HepG2 (cell line): Measurements from ENCODE around the gene ALG8. TPM values are rescaled to one million over a fixed set of nuclear protein-coding genes. Genes with fewer than 3 reads are reported as not detected.

Experiments
- ATAC-seq: fragments of 200-7000 bp; cut with Tn5 transposase; 3 replicates; pipeline ENCODE4 v1.9.1; 2020; ENCODE audit warnings: mild to moderate bottlenecking, moderate library complexity
- BruUV-seq: library from RNA; stranded (reverse); fragments of 400-500 nt; replicated peaks from 2 replicates; lab custom pipeline; 2021; lab: Mats Ljungman, UMichigan
- CTCF ChIA-PET: fragments of 300-600 bp; formaldehyde crosslinking; extraction: SDS; loops from one replicate; lab custom pipeline; 2021; ENCODE audit warnings: low total read pairs, inconsistent platforms, low intra/inter-chr PET ratio; lab: Yijun Ruan, JAX
- POLR2A ChIA-PET: fragments of 350-600 bp; sonication (Branson Sonifier 250); formaldehyde crosslinking; loops from one replicate; lab custom pipeline; 2020; ENCODE audit warnings: antibody characterized with exemption, inconsistent platforms; lab: Yijun Ruan, JAX
- DNase-seq: peaks from one replicate; pipeline ENCODE4 v3.0.0-alpha.2; 2015; ENCODE audit warnings: low spot score
- FAIRE-seq: peaks from 3 replicates; lab custom pipeline; 2011; peaks lifted over from hg19 to GRCh38; lab: Jason Lieb, UNC
- H2AFZ ChIP-seq: one replicate; pipeline ENCODE4 v1.6.1; 2011; ENCODE audit warnings: low read length, inconsistent platforms
- H3K27ac ChIP-seq: fragments of 300-600 bp; 3 replicates; pipeline ENCODE4 v1.8.0; 2011; ENCODE audit warnings: mixed run types, mild to moderate bottlenecking, mixed read lengths, low read length, inconsistent platforms; ENCODE audit not compliant: insufficient read depth; ENCODE audit errors: extremely low read length
- H3K27me3 ChIP-seq, 2 experiments: fragments of 200-600 bp in 1 of 2; 2 replicates in 1 of 2; 3 replicates in 1 of 2; pipeline versions ENCODE4 v1.6.0 to v1.8.0; 2011; ENCODE audit warnings: low read length in 2 of 2, mild to moderate bottlenecking in 2 of 2, moderate library complexity in 2 of 2, inconsistent platforms in 1 of 2; ENCODE audit not compliant: insufficient read depth in 2 of 2, control insufficient read depth in 1 of 2
- H3K36me3 ChIP-seq, 2 experiments: fragments of 200-600 bp in 1 of 2; replicated peaks in 1 of 2; 2 replicates in 1 of 2; 3 replicates in 1 of 2; pipeline versions ENCODE4 v1.5.1 to v1.8.0; 2011; ENCODE audit warnings: low read length in 2 of 2, inconsistent platforms in 1 of 2; ENCODE audit not compliant: insufficient read depth in 2 of 2, control insufficient read depth in 1 of 2
- H3K4me1 ChIP-seq: 2 replicates; pipeline ENCODE4 v1.5.1; 2012; ENCODE audit warnings: low read length, inconsistent platforms; ENCODE audit not compliant: insufficient read depth
- H3K4me2 ChIP-seq: 2 replicates; pipeline ENCODE4 v1.6.0; 2011; ENCODE audit warnings: low read depth, low read length, inconsistent platforms
- H3K4me3 ChIP-seq, 3 experiments: fragments of 200-600 bp in 1 of 3; sonication (generic), shearing (Covaris generic) in 1 of 3; replicated peaks in 1 of 3; 2 replicates each; pipeline ENCODE4 v1.5.1; 2011 to 2016; ENCODE audit warnings: low read length in 3 of 3, inconsistent platforms in 2 of 3, low read depth in 2 of 3, mild to moderate bottlenecking in 2 of 3, control low read depth in 1 of 3, mixed read lengths in 1 of 3; ENCODE audit not compliant: insufficient read depth in 1 of 3
- H3K79me2 ChIP-seq: one replicate; pipeline ENCODE4 v1.6.1; 2011; ENCODE audit warnings: low read length, inconsistent platforms; ENCODE audit not compliant: insufficient read depth
- H3K9ac ChIP-seq: 2 replicates; pipeline ENCODE4 v1.6.0; 2011; ENCODE audit warnings: mild to moderate bottlenecking, low read depth, low read length, inconsistent platforms; ENCODE audit not compliant: insufficient read depth
- H3K9me3 ChIP-seq: 2 replicates; pipeline ENCODE4 v1.5.1; 2012; ENCODE audit warnings: mild to moderate bottlenecking, low read length
- H4K20me1 ChIP-seq: 2 replicates; pipeline ENCODE4 v1.6.0; 2011; ENCODE audit warnings: inconsistent platforms, mild to moderate bottlenecking, low read length, moderate library complexity; ENCODE audit not compliant: insufficient read depth
- BRF2 ChIP-seq: sonication (generic); formaldehyde crosslinking; IDR thresholded peaks from 2 replicates; pipeline ENCODE4 v1.8.1; 2022; ENCODE audit warnings: mild to moderate bottlenecking, missing genetic modification reagents
- DR1 ChIP-seq: sonication (generic); formaldehyde crosslinking; IDR thresholded peaks from 2 replicates; pipeline ENCODE4 v1.8.0; 2021; ENCODE audit warnings: mild to moderate bottlenecking, missing genetic modification reagents, inconsistent platforms
- FOXJ3 ChIP-seq: sonication (generic); formaldehyde crosslinking; IDR thresholded peaks from 2 replicates; pipeline ENCODE4 v1.4.0; 2020; ENCODE audit warnings: missing genetic modification reagents, mild to moderate bottlenecking, borderline replicate concordance
- NFYB ChIP-seq: sonication (generic); formaldehyde crosslinking; IDR thresholded peaks from 2 replicates; pipeline ENCODE4 v1.4.0; 2020; ENCODE audit warnings: missing genetic modification reagents
- NR3C1 ChIP-seq: sonication (generic); formaldehyde crosslinking; IDR thresholded peaks from 2 replicates; pipeline ENCODE4 v1.4.0; 2020; ENCODE audit warnings: missing genetic modification reagents
- SAFB2 ChIP-seq: sonication (generic); formaldehyde crosslinking; IDR thresholded peaks from 2 replicates; pipeline ENCODE4 v1.5.1; 2020; ENCODE audit warnings: missing genetic modification reagents, low read depth, mild to moderate bottlenecking, borderline replicate concordance
- ZNF713 ChIP-seq: sonication (generic); formaldehyde crosslinking; IDR thresholded peaks from 2 replicates; pipeline ENCODE4 v1.4.0; 2020; ENCODE audit warnings: mild to moderate bottlenecking, missing genetic modification reagents
- ZNF841 ChIP-seq: sonication (generic); formaldehyde crosslinking; IDR thresholded peaks from 2 replicates; pipeline ENCODE4 v1.8.1; 2023; ENCODE audit warnings: missing genetic modification reagents, borderline replicate concordance
- WGBS: methylation state at CpG from one replicate; pipeline ENCODE4 v1.1.6; 2017; ENCODE audit warnings: low lambda C conversion rate; 5-methylcytosine and 5-hydroxymethylcytosine counted together
- in situ Hi-C: cut with HindIII; loops from 2 replicates; pipeline ENCODE4 v1.10.0; 2017; ENCODE audit warnings: low pct_unique_long_range_greater_than_20kb; ENCODE audit not compliant: extremely low pct_ligation_motif_present
- intact Hi-C: fragments of 100-400 bp; cut with micrococcal nuclease; formaldehyde crosslinking; loops from one replicate; pipeline ENCODE4 v1.10.0; 2022; ENCODE audit not compliant: unreplicated experiment
- polyA plus RNA-seq, 8 experiments: library from polyadenylated mRNA; depleted of rRNA in 3 of 8; stranded (reverse) in 7 of 8; unstranded in 1 of 8; fragments of >200 nt; fragmentation: Illumina TruSeq in 4 of 8; extraction: Trizol in 4 of 8; gene quantifications; 2 replicates each; pipeline versions ENCODE4 v1.2.1 to v1.2.3, GENCODE V29; 2011 to 2016; ENCODE audit warnings: low read depth in 4 of 8, missing spikeins in 1 of 8, mixed read lengths in 1 of 8; ENCODE audit not compliant: insufficient read depth in 1 of 8
- total RNA-seq, 5 experiments: library from RNA; depleted of rRNA; stranded (reverse); fragments of >200 nt; fragmentation: Illumina TruSeq; extraction: Trizol; gene quantifications; 2 replicates each; pipeline ENCODE4 v1.2.3, GENCODE V29; 2016; ENCODE audit warnings: low read depth in 1 of 5

ALG8 gene
- total and polyA plus RNA-seq, 2 of the 13 experiments (the other 11 are each of a cell fraction or from before 2014, with no cell fraction given), result 75.8 to 88.0 TPM

- no peak for ATAC-seq
- CTCF ChIA-PET, result no interaction called here
- no peaks in the 10 kb centered on the region for H3K27me3 ChIP-seq
- no peak overlapping the region for H2AFZ ChIP-seq
- peaks cover 40% of the 10 kb centered on the region for H3K4me1 ChIP-seq
- TF ChIP-seq SAFB2 (CRISPR knock-in tag), result no peak
- no peak for TF ChIP-seq ZNF841 (CRISPR knock-in tag)
- TF ChIP-seq FOXJ3 (CRISPR knock-in tag), result no peak
- TF ChIP-seq NFYB (CRISPR knock-in tag), result no peak
- TF ChIP-seq NR3C1, result no peak
- TF ChIP-seq DR1 (CRISPR knock-in tag), result no peak
- no peak for TF ChIP-seq ZNF713 (CRISPR knock-in tag)
- TF ChIP-seq BRF2 (CRISPR knock-in tag), result no peak
- intact Hi-C loops (no loop called here), in situ Hi-C loops (no loop called here)
- no peaks in the 10 kb centered on the region for H3K79me2 ChIP-seq
- no TSS peak for BruUV-seq
- H3K4me2 ChIP-seq, result no peak overlapping the region
- no peaks in the 10 kb centered on the region for H4K20me1 ChIP-seq
- no peak overlapping the region for H3K27ac ChIP-seq
- POLR2A ChIA-PET, result interaction anchor here (0.8 to 1.5 kb wide), 4 partner anchors 9 to 127 kb away, joined by 3 to 6 read pairs (median 3); partner anchors contain the start of gene KCTD21
- no peak overlapping the region for H3K4me3 ChIP-seq
- no peak for FAIRE-seq
- H3K9ac ChIP-seq, result no peak overlapping the region
- no peak for DNase-seq
- H3K36me3 ChIP-seq, result peaks cover 0 to 5% of the 10 kb centered on the region in 2 experiments; a peak in 2 of 5 replicates
- H3K9me3 ChIP-seq, result no peaks in the 10 kb centered on the region
- 87% methylated on average over 2 of the region's 2 CpGs for WGBS
Observed at GRCh38 chr11:78062671-78063070, 76.8 kb downstream of the ALG8 start.
